SJSA1 (cell line): Measurements from ENCODE around the gene NUSAP1. TPM values are rescaled to one million over a fixed set of nuclear protein-coding genes. Genes with fewer than 3 reads are reported as not detected.
A peak's percentile ranks its signal among the peaks of the same experiment; 100 is the strongest.
"Not testable (repeated sequence)": the region's sequence is repeated elsewhere in the genome, so short reads cannot be mapped to it uniquely, and the experiment has no call there.

Source experiments
- DNase-seq, 2 experiments: peaks; one replicate each; pipeline ENCODE4 v3.0.0-alpha.2; 2015 to 2020; ENCODE audit warnings: low spot score in 2 of 2, low read depth in 1 of 2
- H3K27ac ChIP-seq: fragments of 250-450 bp; sonication (Bioruptor Pico); 2 replicates; pipeline ENCODE4 v1.5.1; 2020; ENCODE audit warnings: mild to moderate bottlenecking, moderate library complexity
- H3K27me3 ChIP-seq: fragments of 250-450 bp; sonication (Bioruptor Pico); replicated peaks from 2 replicates; pipeline ENCODE4 v1.5.1; 2020; ENCODE audit warnings: mild to moderate bottlenecking, moderate library complexity
- H3K36me3 ChIP-seq: fragments of 250-450 bp; sonication (Bioruptor Pico); 2 replicates; pipeline ENCODE4 v1.5.1; 2020; ENCODE audit warnings: mild to moderate bottlenecking
- H3K4me1 ChIP-seq: fragments of 250-450 bp; sonication (Bioruptor Pico); replicated peaks from 2 replicates; pipeline ENCODE4 v1.6.1; 2021; ENCODE audit warnings: mild to moderate bottlenecking
- H3K4me3 ChIP-seq: fragments of 250-450 bp; sonication (Bioruptor Pico); 2 replicates; pipeline ENCODE4 v1.5.1; 2020; ENCODE audit warnings: mild to moderate bottlenecking
- H3K9me3 ChIP-seq: fragments of 250-450 bp; sonication (Bioruptor Pico); replicated peaks from 2 replicates; pipeline ENCODE4 v1.5.1; 2020; ENCODE audit warnings: mild to moderate bottlenecking
- total RNA-seq: library from RNA; depleted of rRNA; stranded (reverse); fragments of >200 nt; shearing (Covaris generic); gene quantifications from 2 replicates; pipeline ENCODE4 v1.2.3, GENCODE V29; 2014; rRNA removed

Gene NUSAP1
- 175 and 251 TPM in 2 replicates for total RNA-seq

GRCh38 chr15:41332194-41333025, at the start of gene NUSAP1, which contains the start of gene OIP5:
TSS of gene NUSAP1 (plus strand) at chr15:41332881. CDS start at chr15:41332958, 77 bp downstream.
TSS of gene OIP5 (minus strand) at chr15:41332591. CDS start at chr15:41332561, 30 bp downstream.
- Histone ChIP-seq H3K9me3 (no peaks in the 10 kb centered on the region), H3K27me3 (no peaks in the 10 kb centered on the region), H3K36me3 (peaks cover 31% of the 10 kb centered on the region), H3K4me3 (peak within 1 kb of the TSS; percentile 86), H3K4me1 (peaks cover 16% of the 10 kb centered on the region), H3K27ac (peak within 1 kb of the TSS; percentile 92)
- peak; percentile 98 to 99 for DNase-seq

- H3K9me3 ChIP-seq, DNase-seq, H3K27me3 ChIP-seq: not testable (repeated sequence)
- Histone ChIP-seq H3K27ac (peak overlapping the region; percentile 90), H3K4me3 (peak overlapping the region; percentile 89), H3K36me3 (peaks cover 41% of the 10 kb centered on the region), H3K4me1 (peaks cover 29% of the 10 kb centered on the region)
Measured at GRCh38 chr15:41282980-41283652, 49.6 kb upstream of the NUSAP1 start.

- peak overlapping the region; percentile 90 for H3K27ac ChIP-seq
- peaks cover 48% of the 10 kb centered on the region for H3K36me3 ChIP-seq
- H3K4me3 ChIP-seq = peak overlapping the region; percentile 89
- peak; percentile 96 to 99 for DNase-seq
- H3K4me1 ChIP-seq = peaks cover 29% of the 10 kb centered on the region
- H3K27me3 ChIP-seq = no peaks in the 10 kb centered on the region
- H3K9me3 ChIP-seq = no peaks in the 10 kb centered on the region
Measured at GRCh38 chr15:41283653-41284426, 48.8 kb upstream of the NUSAP1 start.

GRCh38 chr15:41284427-41285177, 48.1 kb upstream of the NUSAP1 start:
- Histone ChIP-seq H3K27me3 (no peaks in the 10 kb centered on the region), H3K4me1 (peaks cover 29% of the 10 kb centered on the region), H3K9me3 (no peaks in the 10 kb centered on the region), H3K4me3 (peak overlapping the region; percentile 89), H3K36me3 (peaks cover 53% of the 10 kb centered on the region), H3K27ac (peak overlapping the region; percentile 90)
- DNase-seq = no peak

GRCh38 chr15:41285285-41285684, 47.4 kb upstream of the NUSAP1 start:
- Histone ChIP-seq H3K4me1 (peaks cover 29% of the 10 kb centered on the region), H3K27ac (no peak overlapping the region), H3K36me3 (peaks cover 54% of the 10 kb centered on the region), H3K27me3 (no peaks in the 10 kb centered on the region), H3K4me3 (peak overlapping the region; percentile 89), H3K9me3 (no peaks in the 10 kb centered on the region)
- no peak for DNase-seq

- no peaks in the 10 kb centered on the region for H3K27me3 ChIP-seq
- H3K36me3 ChIP-seq = peaks cover 65% of the 10 kb centered on the region
- no peak for DNase-seq
- H3K4me3 ChIP-seq = no peak overlapping the region
- peaks cover 18% of the 10 kb centered on the region for H3K4me1 ChIP-seq
- H3K27ac ChIP-seq = no peak overlapping the region
- no peaks in the 10 kb centered on the region for H3K9me3 ChIP-seq
Measured at GRCh38 chr15:41286665-41287333, 45.9 kb upstream of the NUSAP1 start.

- Histone ChIP-seq H3K9me3 (no peaks in the 10 kb centered on the region), H3K27me3 (no peaks in the 10 kb centered on the region), H3K4me3 (no peak overlapping the region), H3K4me1 (peaks cover 9% of the 10 kb centered on the region), H3K36me3 (peaks cover 78% of the 10 kb centered on the region), H3K27ac (no peak overlapping the region)
- no peak for DNase-seq
Measured at GRCh38 chr15:41288464-41288863, 44.2 kb upstream of the NUSAP1 start.

GRCh38 chr15:41289953-41290352, 42.7 kb upstream of the NUSAP1 start:
- H3K27ac ChIP-seq = no peak overlapping the region
- H3K4me1 ChIP-seq = peaks cover 5% of the 10 kb centered on the region; the same call in 1 of the 2 replicates
- no peaks in the 10 kb centered on the region for H3K27me3 ChIP-seq
- no peak overlapping the region for H3K4me3 ChIP-seq
- peaks cover 80% of the 10 kb centered on the region for H3K36me3 ChIP-seq
- no peak for DNase-seq
- no peaks in the 10 kb centered on the region for H3K9me3 ChIP-seq

GRCh38 chr15:41291065-41291631, 41.5 kb upstream of the NUSAP1 start:
- Histone ChIP-seq H3K9me3 (no peaks in the 10 kb centered on the region), H3K36me3 (peaks cover 76% of the 10 kb centered on the region), H3K27me3 (no peaks in the 10 kb centered on the region), H3K4me1 (no peaks in the 10 kb centered on the region), H3K4me3 (no peak overlapping the region), H3K27ac (no peak overlapping the region)
- DNase-seq = no peak

- DNase-seq = no peak
- Histone ChIP-seq H3K9me3 (no peaks in the 10 kb centered on the region), H3K4me1 (no peaks in the 10 kb centered on the region), H3K27ac (no peak overlapping the region), H3K36me3 (peaks cover 70% of the 10 kb centered on the region), H3K4me3 (no peak overlapping the region), H3K27me3 (no peaks in the 10 kb centered on the region)
Measured at GRCh38 chr15:41292521-41292920, 40.2 kb upstream of the NUSAP1 start.

GRCh38 chr15:41301139-41301538, 31.5 kb upstream of the NUSAP1 start:
- H3K27me3 ChIP-seq, H3K4me1 ChIP-seq, H3K27ac ChIP-seq, H3K9me3 ChIP-seq, H3K4me3 ChIP-seq, DNase-seq: not testable (repeated sequence)
- peaks cover 33% of the 10 kb centered on the region for H3K36me3 ChIP-seq

GRCh38 chr15:41301587-41301986, 31.1 kb upstream of the NUSAP1 start:
- H3K36me3 ChIP-seq = peaks cover 34% of the 10 kb centered on the region
- no peak overlapping the region for H3K4me3 ChIP-seq
- no peaks in the 10 kb centered on the region for H3K4me1 ChIP-seq
- no peak for DNase-seq
- no peak overlapping the region for H3K27ac ChIP-seq
- H3K27me3 ChIP-seq = no peaks in the 10 kb centered on the region
- H3K9me3 ChIP-seq = no peaks in the 10 kb centered on the region
